T follicular helper cell (primary cell): ENCODE results near the gene ARRB2.
"Not testable (repeated sequence)": the region's sequence is repeated elsewhere in the genome, so short reads cannot be mapped to it uniquely, and the experiment has no call there.

ENCODE experiments used
- DNase-seq: peaks from one replicate; pipeline ENCODE4 v3.0.0-alpha.2; 2020; ENCODE audit warnings: low read depth
- total RNA-seq, 2 experiments: gene quantifications; one replicate each; lab custom pipeline; 2026; lab: John Stamatoyannopoulos, UW

The ARRB2 gene
- 38.1 to 169 reads per million in 2 experiments for total RNA-seq

DNA sequence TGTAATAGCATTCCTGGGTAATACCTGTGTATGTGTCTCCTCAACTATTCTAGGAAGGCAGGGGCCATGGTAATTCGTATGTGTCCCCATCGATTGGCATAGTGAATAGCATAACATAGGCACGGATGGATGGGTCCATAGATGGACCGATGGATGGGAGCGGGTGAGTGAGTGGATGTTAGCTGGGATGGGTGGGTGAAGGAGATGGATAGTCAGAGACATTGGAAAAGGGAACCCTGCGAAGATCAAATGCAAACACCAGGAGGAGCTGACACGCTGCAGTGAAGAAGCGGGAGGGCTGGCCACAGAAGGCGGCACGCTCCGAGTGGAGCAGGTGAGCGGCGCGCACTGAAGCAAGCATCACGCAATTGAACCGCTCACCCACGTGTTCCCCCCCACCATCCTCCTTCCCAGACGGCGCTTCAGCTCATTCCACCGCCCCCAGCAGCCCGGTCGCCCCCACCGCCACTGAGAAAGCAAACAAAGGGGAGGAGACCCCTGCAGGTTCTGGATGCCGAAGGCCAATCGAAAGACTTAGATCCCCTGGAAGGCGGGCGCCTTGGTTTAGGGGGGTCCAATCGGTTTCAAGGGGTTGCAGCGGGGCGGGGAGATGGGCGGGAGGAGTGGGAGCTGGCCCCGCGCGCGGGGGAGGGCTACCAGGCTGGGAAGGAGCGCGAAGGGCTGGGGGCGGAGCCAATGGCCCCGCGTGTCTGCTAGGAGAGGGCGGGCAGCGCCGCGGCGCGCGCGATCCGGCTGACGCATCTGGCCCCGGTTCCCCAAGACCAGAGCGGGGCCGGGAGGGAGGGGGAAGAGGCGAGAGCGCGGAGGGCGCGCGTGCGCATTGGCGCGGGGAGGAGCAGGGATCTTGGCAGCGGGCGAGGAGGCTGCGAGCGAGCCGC is at the start of gene ARRB2:
ARRB2 (plus strand) TSS at position 839 of the 899 bp plus-strand sequence. CDS start 90 bp downstream, outside the sequence.
- peak; percentile 98 for DNase-seq

DNA sequence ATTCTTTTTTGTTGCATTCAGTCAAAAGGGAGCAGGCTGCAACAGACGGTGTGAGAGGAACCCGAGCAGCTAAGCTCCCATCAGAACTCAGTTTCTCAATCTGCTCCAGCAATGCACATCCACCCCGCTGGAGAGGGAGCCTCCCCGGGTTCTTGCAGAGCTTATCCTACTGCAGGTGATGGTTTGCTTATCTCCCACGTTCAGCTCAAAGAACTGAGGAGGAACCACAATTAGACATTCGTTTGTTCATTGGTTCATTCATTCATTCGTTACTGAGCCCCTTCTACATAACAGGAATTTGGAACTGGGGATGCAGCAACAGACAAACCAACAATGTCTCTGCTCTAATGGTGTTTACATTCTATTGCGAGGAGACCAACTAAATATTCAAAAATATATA is 46.7 kb upstream of the ARRB2 start:
- DNase-seq: no peak

DNA sequence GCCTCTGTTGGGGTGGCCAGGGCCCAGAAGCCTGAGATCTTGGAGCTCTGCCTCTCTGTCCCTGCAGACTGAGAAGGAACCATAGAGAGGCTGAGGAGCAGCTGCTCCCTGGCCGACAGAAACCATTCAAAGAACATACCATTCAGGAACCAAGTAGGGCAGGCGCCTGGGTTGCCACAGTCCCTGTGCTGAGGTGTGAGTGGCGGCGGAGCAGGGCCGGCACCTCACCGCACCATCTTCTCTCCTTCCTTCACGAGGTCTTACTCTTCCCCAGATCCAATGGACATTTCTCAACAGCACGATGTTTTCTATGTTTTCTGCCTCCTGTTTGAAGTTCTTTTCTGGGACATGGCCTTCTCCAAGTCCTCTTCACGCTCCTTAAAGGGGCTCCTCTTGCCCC is 46.2 kb upstream of the ARRB2 start:
- DNase-seq: no peak

DNA sequence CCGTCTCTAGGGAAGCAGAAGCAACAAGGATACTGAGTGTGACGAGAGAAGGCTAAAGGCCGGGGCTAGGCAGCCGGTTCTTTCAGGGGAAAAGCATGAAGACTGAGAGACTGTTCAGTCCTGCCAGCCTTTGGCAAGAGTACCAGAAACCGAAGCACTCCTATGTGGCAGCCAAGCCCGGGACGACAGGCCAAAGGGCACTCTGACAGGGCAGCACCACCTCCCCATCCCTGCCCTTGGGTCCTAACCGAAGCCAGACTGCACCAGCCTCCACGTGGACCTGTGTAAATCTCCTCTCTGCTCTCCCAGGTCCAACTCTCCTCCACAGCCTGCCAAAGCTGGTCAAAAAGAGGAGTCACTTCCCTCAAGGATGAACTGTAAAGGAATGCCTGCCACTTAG is 45.4 kb upstream of the ARRB2 start:
- no peak for DNase-seq

DNA sequence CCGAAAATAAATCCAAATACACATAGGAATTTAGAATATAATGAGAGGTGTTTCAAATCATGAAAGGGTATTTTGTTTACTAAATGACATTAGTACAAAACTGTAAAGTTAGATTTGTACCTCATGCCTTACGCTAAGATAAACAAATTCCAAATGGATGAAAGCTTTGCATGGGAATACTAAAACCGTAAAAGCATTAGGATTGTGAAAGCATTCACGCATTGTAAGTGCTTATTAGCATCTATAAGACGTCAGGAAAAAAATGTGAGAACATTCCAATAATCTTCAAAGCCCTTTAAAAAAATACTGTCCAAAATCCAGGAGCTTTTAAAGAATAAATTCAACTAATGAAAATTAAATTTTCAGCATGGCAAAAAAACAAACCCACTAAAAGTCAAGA is 44.1 kb upstream of the ARRB2 start:
- DNase-seq: no peak

DNA sequence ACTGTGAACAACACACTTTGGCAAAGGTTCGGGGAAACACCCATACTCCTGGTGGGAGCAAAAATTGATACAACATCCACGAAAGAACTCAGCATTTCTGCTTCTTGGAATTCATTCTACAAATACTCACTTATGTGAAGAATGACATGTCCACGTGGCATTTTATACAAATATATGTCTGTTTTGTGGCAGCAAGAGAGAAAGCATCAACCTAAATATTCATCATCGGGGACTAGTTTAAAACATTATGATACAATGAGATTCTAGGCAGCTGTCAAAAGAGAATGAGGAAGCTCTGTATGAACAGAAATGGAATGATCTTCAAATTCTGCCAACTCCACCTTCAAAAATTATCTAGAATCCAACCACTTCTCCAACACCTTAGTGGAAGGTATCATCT is 43.3 kb upstream of the ARRB2 start:
- no peak for DNase-seq

DNA sequence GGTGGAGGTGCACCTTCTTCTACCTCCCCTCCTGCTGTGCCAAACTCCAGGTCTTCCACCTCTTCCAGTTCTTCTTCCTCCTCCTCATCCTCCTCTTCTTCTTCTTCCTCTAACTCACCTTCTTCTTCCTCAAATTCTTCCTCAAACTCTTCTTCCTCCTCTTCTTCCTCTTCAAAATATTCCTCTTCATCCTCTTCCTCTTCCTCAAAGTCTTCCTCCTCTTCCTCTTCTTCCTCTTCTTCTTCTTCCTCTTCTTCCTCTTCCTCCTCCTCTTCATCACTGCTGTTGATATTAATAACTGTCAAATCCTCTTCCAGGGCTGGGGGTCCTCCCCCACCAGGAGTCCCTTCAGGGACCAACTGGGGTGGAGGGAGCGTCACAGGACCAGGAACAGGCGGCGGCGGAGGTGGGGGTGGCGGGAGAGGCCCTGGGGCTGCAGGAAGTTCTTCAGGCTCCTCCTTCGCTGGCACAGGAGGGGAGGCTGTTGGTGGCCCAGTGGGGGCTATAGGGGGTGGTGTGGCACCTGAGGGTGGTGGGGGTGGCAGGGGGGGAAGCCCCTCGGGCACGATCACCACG is 38.3 kb upstream of the ARRB2 start:
- DNase-seq: no peak

DNA sequence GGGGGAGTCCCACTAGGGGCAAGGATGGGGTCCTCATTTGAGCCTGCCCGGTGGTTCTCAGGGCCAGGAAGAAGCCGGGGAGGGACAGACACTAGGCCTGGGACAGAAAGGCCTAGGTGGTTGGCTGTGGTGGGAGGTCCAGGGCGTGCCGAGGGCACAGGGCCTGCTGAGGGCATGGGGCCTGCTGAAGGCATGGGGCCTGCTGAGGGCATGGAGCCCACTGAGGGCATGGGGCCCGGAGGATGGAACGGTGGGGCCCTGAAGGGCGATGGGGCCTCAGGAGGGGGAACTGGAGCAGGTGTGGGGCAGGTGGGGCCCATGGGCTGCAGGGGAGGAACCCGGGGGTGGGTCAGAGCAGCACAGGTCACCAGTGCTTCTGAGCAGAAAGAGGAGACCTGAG is 37.7 kb upstream of the ARRB2 start:
- no peak for DNase-seq

DNA sequence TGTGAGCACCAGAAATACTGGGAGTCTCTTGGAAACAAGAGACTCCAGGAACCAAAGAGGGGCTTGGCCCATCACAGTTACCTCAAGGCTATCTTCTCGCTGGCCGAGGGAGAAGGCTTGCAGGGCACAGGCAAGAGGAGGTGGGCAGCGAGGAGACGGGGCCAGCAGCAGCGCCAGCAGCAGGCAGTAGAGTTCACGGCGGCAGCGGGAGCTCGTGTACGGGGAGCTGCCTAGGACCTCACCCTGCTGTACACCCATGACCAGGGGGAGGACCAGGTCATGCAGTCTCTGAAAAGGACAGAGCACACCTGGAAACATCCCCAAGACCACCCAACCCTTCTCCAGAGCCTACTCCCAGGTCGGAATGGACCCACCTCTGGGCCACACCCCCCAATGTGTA is 37.3 kb upstream of the ARRB2 start:
- DNase-seq: no peak

DNA sequence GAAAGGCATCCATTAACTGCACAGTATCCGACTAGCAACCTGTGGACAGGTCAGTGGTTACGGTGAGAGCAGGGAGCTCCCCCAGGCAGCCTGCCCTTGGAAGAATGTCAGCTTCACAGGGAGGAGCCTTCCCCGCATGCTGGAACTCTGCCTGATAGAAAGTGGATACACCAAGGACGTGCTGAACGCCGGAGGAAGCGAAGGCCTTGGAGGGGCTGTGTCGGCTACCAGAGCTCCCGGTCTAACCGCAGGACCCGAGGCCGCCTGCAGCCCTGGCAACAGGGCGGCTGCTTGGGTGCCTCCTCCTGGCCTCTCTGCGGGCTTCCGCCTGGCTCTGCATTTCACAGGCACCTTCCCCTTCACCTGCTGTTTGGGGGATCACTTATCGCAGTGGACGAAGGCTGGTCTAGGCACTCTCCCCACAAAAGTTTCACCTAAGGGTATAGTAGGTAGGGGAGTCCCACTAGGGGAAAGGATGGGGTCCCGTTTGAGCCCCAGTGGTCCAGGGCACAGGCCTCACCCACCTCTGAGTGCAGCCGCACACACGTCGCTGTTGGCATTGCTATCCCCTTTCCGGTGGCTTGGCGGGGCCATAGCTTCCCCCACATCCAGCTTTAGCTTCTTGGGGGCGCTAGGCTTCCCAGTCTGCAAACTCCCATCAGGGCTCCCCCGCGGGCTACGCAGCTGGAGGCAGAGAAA is 36.3 kb upstream of the ARRB2 start:
- no peak for DNase-seq

DNA sequence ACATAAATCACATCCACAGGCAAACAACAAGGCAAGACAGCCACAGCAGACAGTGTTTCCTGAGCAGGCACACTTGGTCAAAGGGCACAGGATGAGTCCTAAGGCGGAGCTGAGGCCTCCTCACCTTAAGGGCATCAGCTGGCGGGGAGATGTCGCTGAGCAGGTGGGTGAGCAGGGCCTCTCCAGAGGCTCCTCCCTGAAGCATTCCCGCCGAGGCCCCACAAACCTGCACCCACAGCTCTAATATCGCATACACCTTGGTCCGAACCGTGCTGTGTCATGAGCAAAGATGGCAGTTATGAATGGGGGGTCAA is 35.8 kb upstream of the ARRB2 start:
- no peak for DNase-seq

DNA sequence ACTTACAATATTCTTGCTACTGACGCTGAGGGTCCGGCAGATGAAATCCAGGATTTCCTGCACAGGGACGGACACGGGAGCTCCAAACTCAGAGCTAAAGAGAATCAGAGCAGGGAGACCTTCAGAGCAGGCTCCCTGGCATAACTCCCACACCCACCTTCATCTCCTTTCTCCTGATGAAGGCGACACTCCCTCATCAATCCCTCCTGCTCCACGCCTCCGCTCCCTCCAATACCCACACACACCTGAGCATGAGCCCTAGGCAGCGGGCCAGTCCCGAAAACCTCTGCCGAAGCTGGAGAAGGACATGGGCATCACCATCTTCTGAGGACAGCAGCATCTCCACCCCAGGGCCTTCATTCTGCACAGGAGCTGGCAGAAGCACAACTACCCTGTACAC is 34.6 kb upstream of the ARRB2 start:
- DNase-seq: no peak

DNA sequence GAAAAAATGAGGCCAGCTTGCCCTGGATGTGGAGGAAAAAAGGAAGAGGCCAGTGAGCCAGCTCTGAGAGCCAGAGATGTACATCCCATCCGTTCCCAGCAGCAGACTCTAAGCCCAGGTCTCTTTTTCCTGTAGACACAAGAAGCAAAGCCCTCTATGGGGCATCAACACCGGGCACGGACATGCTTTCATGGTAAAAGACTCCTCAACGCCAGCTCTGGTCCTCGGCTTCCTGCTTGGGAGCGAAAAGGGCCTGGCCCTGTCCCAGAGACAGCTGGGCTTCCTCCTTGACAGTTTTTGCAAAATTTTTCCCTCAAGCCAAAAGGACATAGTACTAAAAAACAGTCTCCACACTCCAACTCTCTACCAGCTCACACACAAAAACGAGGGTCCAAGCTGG is 33.6 kb upstream of the ARRB2 start:
- DNase-seq: no peak

DNA sequence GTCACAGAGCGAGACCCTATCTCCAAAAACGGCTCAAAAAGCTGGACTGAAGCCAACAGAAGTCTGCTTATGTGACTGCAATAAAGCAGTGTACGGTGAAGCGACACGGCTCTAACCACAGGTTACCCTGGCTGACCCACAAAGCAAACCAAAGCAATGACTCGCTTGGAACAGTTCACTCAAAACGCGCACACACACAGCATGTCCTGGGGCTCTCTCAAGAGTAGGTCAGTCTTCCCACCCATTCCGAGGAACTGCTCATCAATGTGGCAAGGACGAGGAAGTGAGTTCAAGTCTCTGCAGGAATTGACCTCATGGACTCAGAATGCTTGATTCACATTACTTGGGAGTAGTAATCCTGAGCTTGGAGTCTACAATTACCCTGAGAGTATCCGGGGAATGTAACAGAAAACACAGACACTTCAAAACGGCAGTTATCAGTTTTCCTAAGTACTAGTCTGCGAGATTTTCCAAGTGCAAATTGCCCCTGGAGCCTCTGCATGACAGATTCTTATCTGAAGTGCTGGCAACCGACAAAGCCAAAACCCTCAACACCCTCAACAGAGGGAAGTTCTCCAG is 31.9 kb upstream of the ARRB2 start:
- no peak for DNase-seq

DNA sequence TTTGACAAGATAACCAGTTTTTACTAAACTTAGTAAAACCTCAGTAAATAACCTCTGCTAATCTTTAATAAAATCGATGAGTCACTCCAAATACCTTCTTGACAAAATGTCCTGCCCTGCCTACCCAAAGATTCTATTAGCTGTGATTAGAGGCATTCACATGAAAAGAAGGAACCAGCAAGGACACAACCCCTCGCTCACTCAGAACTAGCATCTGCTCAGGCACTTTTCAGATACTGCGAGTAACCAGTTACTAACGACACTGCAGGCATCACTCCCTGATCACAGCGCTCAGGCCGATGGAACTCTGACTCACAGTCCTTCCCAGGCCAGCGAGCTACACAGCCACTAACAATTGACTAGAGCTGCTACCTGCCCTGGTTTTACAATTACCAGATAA is 30.8 kb upstream of the ARRB2 start:
- DNase-seq: no peak

DNA sequence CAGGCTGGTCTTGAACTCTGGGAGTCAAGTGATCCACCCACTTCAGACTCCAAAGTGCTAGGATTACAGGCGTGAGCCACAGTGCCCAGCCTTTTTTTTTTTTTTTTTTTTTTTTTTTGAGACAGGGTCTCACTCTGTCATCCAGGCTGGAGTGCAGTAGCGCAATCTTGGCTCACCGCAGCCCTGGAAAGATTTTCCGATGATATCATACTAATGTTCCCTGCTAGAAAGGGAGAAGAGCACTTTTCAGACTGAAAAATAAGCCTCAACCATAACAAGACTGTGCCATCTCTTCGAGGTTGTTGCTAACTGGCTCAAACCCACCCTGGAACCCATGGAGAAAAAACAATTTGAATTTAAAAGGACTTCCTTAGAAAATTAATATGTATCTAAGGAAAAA is 26.7 kb upstream of the ARRB2 start:
- DNase-seq: not testable (repeated sequence)

DNA sequence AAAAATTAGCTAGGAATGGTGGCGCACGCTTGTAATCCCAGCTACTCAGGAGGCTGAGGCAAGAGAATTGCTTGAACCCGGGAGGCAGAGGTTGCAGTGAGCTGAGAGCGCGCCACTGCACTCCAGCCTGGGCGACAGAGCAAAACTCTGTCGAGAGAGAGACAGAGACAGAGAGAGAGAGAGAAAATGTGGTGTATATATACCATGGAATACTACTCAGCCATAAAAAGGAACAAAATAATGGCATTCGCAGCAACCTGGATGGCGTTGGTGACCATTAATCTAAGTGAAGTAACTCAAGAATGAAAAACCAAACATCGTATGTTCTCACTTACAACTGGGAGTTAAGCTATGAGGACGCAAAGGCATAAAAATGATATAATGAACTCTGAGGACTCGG is 20.6 kb upstream of the ARRB2 start:
- DNase-seq: not testable (repeated sequence)

DNA sequence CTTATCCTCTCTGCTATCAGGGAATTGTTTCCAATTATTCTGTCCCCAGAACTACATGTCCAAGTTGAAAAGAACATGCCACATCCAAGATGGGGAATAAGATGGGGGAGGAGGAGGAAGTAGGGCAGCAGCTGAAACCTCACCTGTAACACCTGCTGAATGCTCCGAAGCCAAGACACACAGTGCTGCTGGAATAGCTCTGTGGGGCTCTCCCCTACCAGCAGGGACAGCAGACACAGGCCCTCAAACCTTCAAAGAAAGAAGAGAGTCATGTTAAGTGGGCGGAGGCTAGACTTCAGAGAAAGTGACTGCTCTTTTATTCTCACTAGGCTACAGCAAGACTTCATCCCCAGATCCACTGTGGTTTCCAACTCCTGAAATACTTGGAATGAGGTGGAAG is 19.7 kb upstream of the ARRB2 start:
- no peak for DNase-seq

DNA sequence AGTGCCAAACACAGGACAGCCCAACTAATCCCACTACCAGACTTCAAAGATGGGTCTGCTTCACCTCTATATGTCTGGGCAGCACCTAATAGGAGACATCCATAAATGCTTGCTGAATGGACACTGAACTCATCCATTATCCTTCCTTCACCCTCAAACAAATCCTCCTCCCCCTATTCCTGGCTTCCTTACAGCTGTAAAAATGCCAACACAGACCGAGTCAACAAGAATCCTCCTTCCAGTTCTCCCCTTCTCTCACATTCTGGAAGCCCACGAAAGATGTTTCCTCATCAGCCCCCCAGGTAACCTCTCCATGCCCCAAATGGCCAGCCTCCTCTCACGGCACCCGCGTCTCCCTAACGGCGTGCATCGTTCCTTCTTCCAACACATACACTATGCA is 18.7 kb upstream of the ARRB2 start:
- DNase-seq: no peak

DNA sequence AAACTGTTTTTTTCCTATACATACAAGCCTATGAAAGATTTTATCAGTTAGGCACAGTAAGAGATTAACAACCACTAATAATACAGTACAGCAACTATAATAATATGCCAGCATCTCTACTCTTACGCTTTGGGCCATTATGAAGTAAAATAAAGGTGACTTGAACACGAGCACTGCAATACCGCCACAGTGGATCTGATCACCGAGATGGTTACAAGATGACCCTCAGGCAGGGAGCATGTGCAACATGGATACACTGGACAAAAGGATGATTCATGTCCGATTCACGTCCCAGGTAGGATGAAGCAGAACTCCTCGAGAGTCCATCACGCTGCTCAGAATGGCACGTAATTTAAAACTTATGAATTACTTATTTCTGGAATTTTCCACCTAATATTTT is 17.0 kb upstream of the ARRB2 start:
- no peak for DNase-seq

DNA sequence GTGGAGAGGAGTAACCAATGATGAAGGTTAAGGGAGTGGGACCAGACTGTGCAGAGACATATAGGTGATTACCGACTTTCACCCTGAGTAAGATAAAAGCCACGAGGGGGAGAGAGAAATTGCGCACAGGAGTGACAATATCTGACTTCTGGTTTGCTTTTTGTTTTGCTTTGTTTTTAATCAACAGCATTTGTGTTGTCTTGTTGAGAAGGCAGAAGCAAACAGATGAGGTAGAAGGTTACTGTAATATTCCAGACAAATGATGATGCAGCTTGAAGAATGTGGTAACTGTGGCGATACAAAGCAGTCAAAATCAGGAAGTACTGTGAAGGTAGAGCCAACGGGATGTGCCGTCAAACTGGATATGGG is 14.0 kb upstream of the ARRB2 start:
- no peak for DNase-seq

DNA sequence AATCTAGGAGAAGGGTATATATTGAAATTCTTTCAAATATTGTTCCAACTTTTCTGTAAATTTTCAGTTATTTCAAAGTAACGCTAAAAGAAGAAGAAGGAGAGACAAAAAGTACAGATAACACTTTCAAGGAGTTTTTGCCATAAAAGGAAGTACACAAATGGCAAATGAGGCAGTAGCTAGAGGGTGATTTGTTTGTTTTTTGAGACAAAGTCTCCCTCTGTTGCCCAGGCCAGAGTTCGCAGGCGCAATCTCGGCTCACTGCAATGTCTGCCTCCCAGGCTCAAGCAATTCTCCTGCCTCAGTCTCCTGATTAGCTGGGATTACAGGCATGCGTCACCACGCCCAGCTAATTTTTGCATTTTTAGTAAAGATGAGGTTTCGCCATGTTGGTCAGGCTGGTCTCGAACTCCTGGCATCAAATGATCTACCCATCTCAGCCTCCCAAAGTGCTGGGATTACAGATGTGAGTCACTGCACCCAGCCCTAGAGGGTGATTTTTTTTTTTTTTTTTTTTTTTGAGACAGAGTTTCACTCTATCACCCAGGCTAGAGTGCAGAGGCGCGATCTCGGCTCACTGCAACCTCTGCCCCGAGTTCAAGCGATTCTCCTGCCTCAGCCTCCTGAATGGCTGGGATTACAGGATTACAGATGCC is 10.9 kb upstream of the ARRB2 start:
- DNase-seq: not testable (repeated sequence)
